Liver (tissue), 9 donors: ENCODE results near the gene NOL11. TPM values are rescaled to one million over a fixed set of nuclear protein-coding genes. Genes with fewer than 3 reads are reported as not detected.

ENCODE experiments used
- DNase-seq: peaks from one replicate; pipeline ENCODE4 v3.0.0-alpha.2; 2017; ENCODE audit warnings: low spot score
- H3K27ac ChIP-seq, 2 donors: one replicate each; pipeline ENCODE4 v1.7.0; 2013; ENCODE audit warnings: inconsistent platforms in 2 of 2, low read length in 2 of 2, control low read depth in 1 of 2, low read depth in 1 of 2, mild to moderate bottlenecking in 1 of 2
- H3K27me3 ChIP-seq, 4 donors: one replicate each; pipeline versions ENCODE4 v1.6.1 to v1.7.0; 2013; ENCODE audit warnings: low read length in 3 of 4, inconsistent platforms in 1 of 4, mild to moderate bottlenecking in 1 of 4, moderate library complexity in 1 of 4; ENCODE audit not compliant: control insufficient read depth in 4 of 4, insufficient read depth in 4 of 4
- H3K36me3 ChIP-seq, 4 donors: one replicate each; pipeline versions ENCODE4 v1.6.1 to v1.7.0; 2013; ENCODE audit warnings: low read length in 3 of 4, mild to moderate bottlenecking in 3 of 4, low read depth in 1 of 4, moderate library complexity in 1 of 4; ENCODE audit not compliant: control insufficient read depth in 4 of 4, insufficient read depth in 3 of 4
- H3K4me1 ChIP-seq, 4 donors: one replicate each; pipeline versions ENCODE4 v1.6.1 to v1.7.0; 2013; ENCODE audit warnings: low read length in 3 of 4, mild to moderate bottlenecking in 3 of 4, moderate library complexity in 1 of 4; ENCODE audit not compliant: control insufficient read depth in 4 of 4, insufficient read depth in 4 of 4
- H3K4me3 ChIP-seq, 3 donors: one replicate each; pipeline versions ENCODE4 v1.6.1 to v1.7.0; 2013; ENCODE audit warnings: low read length in 3 of 3, control low read depth in 1 of 3, low read depth in 1 of 3, mild to moderate bottlenecking in 1 of 3
- H3K9ac ChIP-seq, 2 donors: one replicate each; pipeline ENCODE4 v1.7.0; 2013; ENCODE audit warnings: low read length in 2 of 2, mild to moderate bottlenecking in 2 of 2, moderate library complexity in 2 of 2, control low read depth in 1 of 2, low read depth in 1 of 2
- H3K9me3 ChIP-seq, 4 donors: one replicate each; pipeline versions ENCODE4 v1.6.1 to v1.7.0; 2013; ENCODE audit warnings: low read length in 3 of 4; ENCODE audit not compliant: control insufficient read depth in 4 of 4
- CTCF ChIP-seq: fragments of 150-350 bp; IDR thresholded peaks from 2 replicates; pipeline ENCODE4 v1.5.1; 2017; ENCODE audit warnings: improper control_type of control experiment, low read depth, low read length; ENCODE audit not compliant: missing input control
- FOXA1 ChIP-seq: IDR thresholded peaks from 2 replicates; pipeline ENCODE4 v1.6.1; 2016; ENCODE audit warnings: antibody characterized with exemption
- FOXA2 ChIP-seq: IDR thresholded peaks from 2 replicates; pipeline ENCODE4 v1.6.1; 2016; ENCODE audit warnings: antibody characterized with exemption
- HNF4A ChIP-seq, 2 donors: conservative IDR thresholded peaks; 2 replicates each; pipeline ENCODE4 v1.6.1; 2016; ENCODE audit warnings: antibody characterized with exemption in 2 of 2, mild to moderate bottlenecking in 2 of 2
- HNF4G ChIP-seq: IDR thresholded peaks from 2 replicates; pipeline ENCODE4 v1.6.1; 2016; ENCODE audit warnings: antibody characterized with exemption
- JUND ChIP-seq, 2 donors: IDR thresholded peaks; 2 replicates each; pipeline ENCODE4 v1.6.1; 2016; ENCODE audit warnings: antibody characterized with exemption in 2 of 2
- MAX ChIP-seq: IDR thresholded peaks from 2 replicates; pipeline ENCODE4 v1.6.1; 2016; ENCODE audit warnings: antibody characterized with exemption
- RAD21 ChIP-seq, 2 donors: IDR thresholded peaks; 2 replicates each; pipeline ENCODE4 v1.6.1; 2016; ENCODE audit warnings: antibody characterized with exemption in 2 of 2, mild to moderate bottlenecking in 2 of 2
- TAF1 ChIP-seq: conservative IDR thresholded peaks from 2 replicates; pipeline ENCODE4 v1.6.1; 2016; ENCODE audit warnings: antibody characterized with exemption, mild to moderate bottlenecking
- WGBS: extraction: QIAGEN DNeasy Blood & Tissue Kit; methylation state at CpG from one replicate; pipeline ENCODE4 v1.1.7; 2013; 5-methylcytosine and 5-hydroxymethylcytosine counted together
- polyA plus RNA-seq, 2 donors: library from polyadenylated mRNA; stranded (reverse) in 1 of 2; unstranded in 1 of 2; fragments of 200-250 nt in 1 of 2; fragments of >200 nt in 1 of 2; fragmentation: Nextera tagmentation in 1 of 2; extraction: Ambion mirVana in 1 of 2; gene quantifications; one replicate each; pipeline versions ENCODE4 v1.2.1 to v1.2.3, GENCODE V29; 2013 to 2015
- total RNA-seq, 2 donors: library from RNA; depleted of rRNA; stranded (reverse); fragments of >200 nt; gene quantifications; one replicate each; pipeline ENCODE4 v1.2.3, GENCODE V29; 2014
- donor health status: healthy.
- donor health status: healthy.
- donor health status: healthy.
- donor health status: healthy.
- donor health status: healthy.

Gene NOL11
- total and polyA plus RNA-seq, 4 donors, result 11.8 to 27.2 (median 20.7) TPM

- TF ChIP-seq MAX (no peak), FOXA2 (no peak), RAD21 (IDR thresholded peaks at IDR 0.05) (no peak)
Observed at GRCh38 chr17:67737145-67737544, 19.4 kb downstream of the NOL11 start (continued).

- Histone ChIP-seq H3K9me3 (no peaks in the 10 kb centered on the region), H3K9ac (no peak overlapping the region), H3K36me3 (peaks cover 9 to 68% (median 55%) of the 10 kb centered on the region in 4 donors), H3K27me3 (no peaks in the 10 kb centered on the region), H3K4me1 (no peaks in the 10 kb centered on the region), H3K4me3 (no peak overlapping the region), H3K27ac (no peak overlapping the region)
- DNase-seq, result no peak
- 83% methylated on average over 2 of the region's 2 CpGs for WGBS
- TF ChIP-seq HNF4A (conservative IDR thresholded peaks at IDR 0.05) (no peak), RAD21 (IDR thresholded peaks at IDR 0.05) (no peak), CTCF (no peak), FOXA1 (no peak), TAF1 (no peak), HNF4G (no peak)
Observed at GRCh38 chr17:67742025-67742424, 24.3 kb downstream of the NOL11 start.

DNA sequence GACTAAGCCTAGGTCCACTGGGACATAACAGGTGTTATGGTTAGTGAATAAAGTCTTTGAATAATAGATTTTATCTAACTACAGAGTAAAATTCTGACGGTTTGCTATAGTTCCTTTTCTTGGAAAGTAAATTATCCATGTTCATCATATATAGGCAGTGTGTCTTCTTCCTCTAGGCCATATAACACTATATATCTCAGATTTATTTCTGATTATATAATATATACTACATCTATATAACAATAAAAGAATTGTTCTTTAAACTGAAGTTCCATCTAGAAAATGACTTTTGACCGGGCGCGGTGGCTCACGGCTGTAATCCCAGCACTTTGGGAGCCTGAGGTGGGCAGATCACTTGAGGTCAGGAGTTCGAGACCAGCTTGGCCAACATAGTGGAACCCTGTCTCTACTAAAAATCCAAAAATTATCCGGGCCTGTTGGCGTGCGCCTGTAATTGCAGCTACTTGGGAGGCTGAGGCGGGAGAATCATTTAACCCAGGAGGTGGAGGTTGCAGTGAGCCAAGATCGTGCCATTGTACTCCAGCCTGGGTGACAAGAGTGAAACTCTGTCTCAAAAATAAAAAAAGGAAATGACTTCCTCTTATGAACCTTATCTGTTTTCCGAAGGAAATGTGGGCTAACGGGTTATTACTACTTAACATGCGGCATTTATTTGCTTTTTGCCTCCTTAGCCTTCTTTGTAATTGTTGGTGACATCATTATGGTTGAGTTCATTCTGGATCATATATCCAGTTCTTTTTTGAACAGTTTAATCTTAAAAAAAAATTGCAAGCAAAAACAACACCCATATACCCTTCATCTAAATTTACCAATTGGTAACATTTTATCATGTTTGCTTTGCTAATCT, 29.2 kb downstream of the NOL11 start:
- Histone ChIP-seq H3K9ac (no peak overlapping the region), H3K36me3 (peaks cover 12 to 58% (median 33%) of the 10 kb centered on the region in 4 donors), H3K4me1 (no peaks in the 10 kb centered on the region), H3K27me3 (no peaks in the 10 kb centered on the region), H3K9me3 (no peaks in the 10 kb centered on the region), H3K4me3 (no peak overlapping the region), H3K27ac (no peak overlapping the region)
- TF ChIP-seq FOXA1, result no peak
- 79% methylated on average over 14 of the region's 14 CpGs for WGBS
- no peak for DNase-seq

DNA sequence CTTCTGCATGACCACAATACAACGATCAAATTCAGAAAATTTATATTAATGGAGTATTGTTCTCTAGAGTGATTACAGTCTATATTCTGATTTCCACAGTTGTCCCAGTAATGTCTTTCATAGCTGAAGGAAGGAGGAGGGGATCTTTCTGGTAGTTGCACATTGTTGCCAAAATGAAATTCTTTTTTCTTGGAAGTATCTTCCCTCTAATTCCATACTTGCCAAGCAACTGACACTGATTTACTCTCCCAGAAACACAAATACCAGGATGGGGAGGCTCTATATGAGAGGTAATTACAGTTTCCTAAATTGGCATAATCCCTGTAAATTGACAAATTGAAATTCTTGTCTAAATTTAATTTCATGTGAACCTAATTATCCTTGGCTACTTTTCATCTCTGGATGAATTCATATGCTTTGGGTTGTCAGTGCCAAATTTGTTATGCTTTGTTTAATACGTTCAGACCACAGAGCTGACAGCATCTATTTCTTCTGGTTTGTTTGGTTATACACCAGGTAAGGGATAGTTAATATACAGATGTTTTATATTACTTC, 30.0 kb downstream of the NOL11 start:
- Histone ChIP-seq H3K4me3 (no peak overlapping the region), H3K27me3 (no peaks in the 10 kb centered on the region), H3K4me1 (no peaks in the 10 kb centered on the region), H3K9ac (no peak overlapping the region), H3K27ac (no peak overlapping the region), H3K9me3 (no peaks in the 10 kb centered on the region), H3K36me3 (peaks cover 11 to 50% (median 28%) of the 10 kb centered on the region in 4 donors)
- DNase-seq, result no peak
- TF ChIP-seq JUND (IDR thresholded peaks at IDR 0.05), result no peak
- 70% methylated on average over 2 of the region's 2 CpGs for WGBS
